Measurements from ENCODE around the gene FAM170B. TPM values are rescaled to one million over a fixed set of nuclear protein-coding genes. Genes with fewer than 3 reads are reported as not detected.

FAM170B gene
- total RNA-seq, 1 donor from 2014 or later: not detected

GRCh38 chr10:49138361-49138891 lies 4.6 kb upstream of the FAM170B start:
- H3K27ac Mint-ChIP-seq (ENCODE audit: unreplicated experiment): peak overlapping the region; percentile 20
- TF ChIP-seq, protein P1, sequence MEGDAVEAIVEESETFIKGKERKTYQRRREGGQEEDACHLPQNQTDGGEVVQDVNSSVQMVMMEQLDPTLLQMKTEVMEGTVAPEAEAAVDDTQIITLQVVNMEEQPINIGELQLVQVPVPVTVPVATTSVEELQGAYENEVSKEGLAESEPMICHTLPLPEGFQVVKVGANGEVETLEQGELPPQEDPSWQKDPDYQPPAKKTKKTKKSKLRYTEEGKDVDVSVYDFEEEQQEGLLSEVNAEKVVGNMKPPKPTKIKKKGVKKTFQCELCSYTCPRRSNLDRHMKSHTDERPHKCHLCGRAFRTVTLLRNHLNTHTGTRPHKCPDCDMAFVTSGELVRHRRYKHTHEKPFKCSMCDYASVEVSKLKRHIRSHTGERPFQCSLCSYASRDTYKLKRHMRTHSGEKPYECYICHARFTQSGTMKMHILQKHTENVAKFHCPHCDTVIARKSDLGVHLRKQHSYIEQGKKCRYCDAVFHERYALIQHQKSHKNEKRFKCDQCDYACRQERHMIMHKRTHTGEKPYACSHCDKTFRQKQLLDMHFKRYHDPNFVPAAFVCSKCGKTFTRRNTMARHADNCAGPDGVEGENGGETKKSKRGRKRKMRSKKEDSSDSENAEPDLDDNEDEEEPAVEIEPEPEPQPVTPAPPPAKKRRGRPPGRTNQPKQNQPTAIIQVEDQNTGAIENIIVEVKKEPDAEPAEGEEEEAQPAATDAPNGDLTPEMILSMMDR (IDR thresholded peaks at IDR 0.05): no peak
- no peaks in the 10 kb centered on the region for H3K36me3 Mint-ChIP-seq (ENCODE audit: low read depth)
- peaks cover 23% of the 10 kb centered on the region for H3K4me1 Mint-ChIP-seq (ENCODE audit: low read depth)
- H3K9me3 Mint-ChIP-seq (ENCODE audit: low read depth): peaks cover 8% of the 10 kb centered on the region
- no peak for DNase-seq (ENCODE audit: low spot score)
- H3K4me3 Mint-ChIP-seq (ENCODE audit: unreplicated experiment): no peak overlapping the region
- peaks cover 5% of the 10 kb centered on the region for H3K27me3 Mint-ChIP-seq (ENCODE audit: low read depth)

DNA sequence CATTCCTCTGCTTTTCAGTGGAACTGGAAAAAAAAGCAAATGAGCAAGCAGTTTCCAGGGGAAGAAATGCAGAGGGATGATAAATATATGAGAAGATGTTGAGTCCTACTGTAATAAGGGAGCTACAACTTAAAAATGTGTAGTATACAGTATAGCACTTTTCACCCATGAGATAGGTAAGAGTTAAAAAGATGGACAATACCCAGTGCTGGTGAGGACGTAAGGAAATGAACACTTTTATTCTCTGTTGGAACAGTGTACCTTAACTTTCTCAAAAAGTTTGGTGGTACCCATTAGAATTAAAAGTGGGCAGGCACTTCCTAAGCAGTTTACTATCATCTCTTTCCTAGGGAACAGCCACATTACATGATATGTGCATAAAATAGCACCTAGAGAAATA lies 2.7 kb upstream of the FAM170B start:
- DNase-seq (ENCODE audit: low spot score): no peak
- Mint-ChIP-seq H3K4me3 (ENCODE audit: unreplicated experiment) (no peak overlapping the region), H3K27me3 (ENCODE audit: low read depth) (peaks cover 5% of the 10 kb centered on the region), H3K36me3 (ENCODE audit: low read depth) (no peaks in the 10 kb centered on the region), H3K9me3 (ENCODE audit: low read depth) (peaks cover 8% of the 10 kb centered on the region), H3K27ac (ENCODE audit: unreplicated experiment) (peak overlapping the region; percentile 9), H3K4me1 (ENCODE audit: low read depth) (peaks cover 23% of the 10 kb centered on the region)
- TF ChIP-seq, protein P1 (IDR thresholded peaks at IDR 0.05): no peak

GRCh38 chr10:49135575-49136313 lies 1.9 kb upstream of the FAM170B start:
- H3K4me1 Mint-ChIP-seq (ENCODE audit: low read depth): peaks cover 23% of the 10 kb centered on the region
- H3K27me3 Mint-ChIP-seq (ENCODE audit: low read depth): peaks cover 5% of the 10 kb centered on the region
- H3K4me3 Mint-ChIP-seq (ENCODE audit: unreplicated experiment): no peak overlapping the region
- TF ChIP-seq, protein P1 (IDR thresholded peaks at IDR 0.05): no peak
- peak overlapping the region; percentile 22 for H3K27ac Mint-ChIP-seq (ENCODE audit: unreplicated experiment)
- peaks cover 8% of the 10 kb centered on the region for H3K9me3 Mint-ChIP-seq (ENCODE audit: low read depth)
- no peaks in the 10 kb centered on the region for H3K36me3 Mint-ChIP-seq (ENCODE audit: low read depth)
- no peak for DNase-seq (ENCODE audit: low spot score)

DNA sequence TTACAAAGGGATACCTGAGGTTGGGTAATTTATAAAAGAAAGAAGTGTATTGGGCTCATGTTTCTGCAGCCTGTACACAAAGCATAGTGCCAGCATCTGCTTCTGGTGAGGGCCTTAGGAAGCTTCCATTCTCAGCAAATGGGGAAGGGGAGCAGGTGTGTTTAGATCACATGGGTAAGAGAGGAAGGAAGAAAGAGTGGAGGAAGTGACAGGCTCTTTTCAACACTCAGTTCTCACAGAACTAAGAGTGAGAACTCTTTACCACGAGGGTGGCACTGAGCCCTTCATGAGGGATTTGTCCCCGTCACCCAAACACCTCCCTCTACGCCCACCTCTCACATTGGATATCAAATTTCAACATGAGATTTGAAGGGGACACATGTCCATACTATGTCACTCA lies 506 bp upstream of the FAM170B start:
- TF ChIP-seq, protein P1 (IDR thresholded peaks at IDR 0.05): no peak

DNA sequence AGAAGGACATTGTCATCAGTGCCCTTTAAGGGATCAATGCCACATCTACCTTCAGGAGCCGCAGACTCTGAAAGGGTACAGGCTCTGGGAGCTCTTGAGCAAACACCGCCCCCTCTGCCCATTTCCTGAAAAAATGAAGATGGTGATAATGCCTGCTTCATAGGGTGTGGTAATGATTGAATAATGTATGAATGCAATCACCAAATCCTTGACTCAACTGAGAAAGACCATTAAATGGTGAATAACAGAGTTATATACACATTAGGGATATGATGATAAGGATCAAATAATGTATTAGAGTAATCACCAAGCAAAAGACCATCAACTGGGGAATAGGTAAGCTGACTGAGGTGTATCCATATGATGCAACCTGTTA lies 1.5 kb downstream of the FAM170B start:
- Mint-ChIP-seq H3K4me1 (ENCODE audit: low read depth) (peaks cover 6% of the 10 kb centered on the region), H3K9me3 (ENCODE audit: low read depth) (peaks cover 7% of the 10 kb centered on the region), H3K36me3 (ENCODE audit: low read depth) (no peaks in the 10 kb centered on the region), H3K27ac (ENCODE audit: unreplicated experiment) (no peak overlapping the region), H3K27me3 (ENCODE audit: low read depth) (peaks cover 14% of the 10 kb centered on the region), H3K4me3 (ENCODE audit: unreplicated experiment) (no peak overlapping the region)
- TF ChIP-seq, protein P1 (IDR thresholded peaks at IDR 0.05): no peak
- DNase-seq (ENCODE audit: low spot score): no peak

More for the DNA sequence above, 506 bp upstream of the FAM170B start:
- no peak overlapping the region for H3K4me3 Mint-ChIP-seq (ENCODE audit: unreplicated experiment)
- no peak for DNase-seq (ENCODE audit: low spot score)
- H3K36me3 Mint-ChIP-seq (ENCODE audit: low read depth): no peaks in the 10 kb centered on the region
- no peak overlapping the region for H3K27ac Mint-ChIP-seq (ENCODE audit: unreplicated experiment)
- peaks cover 8% of the 10 kb centered on the region for H3K9me3 Mint-ChIP-seq (ENCODE audit: low read depth)
- peaks cover 14% of the 10 kb centered on the region for H3K4me1 Mint-ChIP-seq (ENCODE audit: low read depth)
- peaks cover 5% of the 10 kb centered on the region for H3K27me3 Mint-ChIP-seq (ENCODE audit: low read depth)
